Measurements from ENCODE around the gene C1QB.
A peak's percentile ranks its signal among the peaks of the same experiment; 100 is the strongest.
"Not testable (repeated sequence)": the region's sequence is repeated elsewhere in the genome, so short reads cannot be mapped to it uniquely, and the experiment has no call there.

Gene C1QB

GRCh38 chr1:22658385-22659163 is 5.5 kb downstream of the C1QB start:
- TF ChIP-seq CTCF (IDR thresholded peaks at IDR 0.05; ENCODE audit: low read length, missing control alignments) = no peak
- no peak overlapping the region for H3K4me3 ChIP-seq (replicated peaks; ENCODE audit: low read depth, low read length)
- no peak for DNase-seq (ENCODE audit: low read depth)

- no peak for TF ChIP-seq CTCF (IDR thresholded peaks at IDR 0.05; ENCODE audit: low read length, missing control alignments)
- no peak for DNase-seq (ENCODE audit: low read depth)
- no peak overlapping the region for H3K4me3 ChIP-seq (replicated peaks; ENCODE audit: low read depth, low read length)
Measured at GRCh38 chr1:22660716-22661241, 7.7 kb downstream of the C1QB start.

GRCh38 chr1:22661880-22662279 is 8.8 kb downstream of the C1QB start:
- TF ChIP-seq CTCF (IDR thresholded peaks at IDR 0.05; ENCODE audit: low read length, missing control alignments) = no peak
- no peak overlapping the region for H3K4me3 ChIP-seq (replicated peaks; ENCODE audit: low read depth, low read length)
- no peak for DNase-seq (ENCODE audit: low read depth)

- no peak for DNase-seq (ENCODE audit: low read depth)
- no peak for TF ChIP-seq CTCF (IDR thresholded peaks at IDR 0.05; ENCODE audit: low read length, missing control alignments)
- no peak overlapping the region for H3K4me3 ChIP-seq (replicated peaks; ENCODE audit: low read depth, low read length)
Measured at GRCh38 chr1:22662318-22662717, 9.3 kb downstream of the C1QB start.

- no peak for TF ChIP-seq CTCF (IDR thresholded peaks at IDR 0.05; ENCODE audit: low read length, missing control alignments)
- DNase-seq (ENCODE audit: low read depth) = no peak
- H3K4me3 ChIP-seq (replicated peaks; ENCODE audit: low read depth, low read length) = no peak overlapping the region
Measured at GRCh38 chr1:22662986-22663408, 10.0 kb downstream of the C1QB start.

GRCh38 chr1:22665752-22666151 is 12.7 kb downstream of the C1QB start:
- DNase-seq (ENCODE audit: low read depth) = peak; percentile 56
- TF ChIP-seq CTCF (IDR thresholded peaks at IDR 0.05; ENCODE audit: low read length, missing control alignments) = peak; percentile 66
- H3K4me3 ChIP-seq (replicated peaks; ENCODE audit: low read depth, low read length) = no peak overlapping the region

- no peak for DNase-seq (ENCODE audit: low read depth)
- no peak overlapping the region for H3K4me3 ChIP-seq (replicated peaks; ENCODE audit: low read depth, low read length)
- no peak for TF ChIP-seq CTCF (IDR thresholded peaks at IDR 0.05; ENCODE audit: low read length, missing control alignments)
Measured at GRCh38 chr1:22666412-22666811, 13.4 kb downstream of the C1QB start.

GRCh38 chr1:22668840-22669239 is 15.8 kb downstream of the C1QB start:
- not testable (repeated sequence) for DNase-seq (ENCODE audit: low read depth); H3K4me3 ChIP-seq (replicated peaks; ENCODE audit: low read depth, low read length)
